Hepatocyte (in vitro differentiated cells): ENCODE measurements around the gene PKLR. TPM values are rescaled to one million over a fixed set of nuclear protein-coding genes. Genes with fewer than 3 reads are reported as not detected.

Source experiments
- DNase-seq: peaks from one replicate; pipeline ENCODE4 v3.0.0-alpha.2; 2016; ENCODE audit warnings: low spot score
- H2AFZ ChIP-seq: fragments of 200-600 bp; sonication (generic); 2 replicates; pipeline ENCODE4 v1.6.0; 2016; ENCODE audit warnings: antibody characterized with exemption, mild to moderate bottlenecking
- H3K27ac ChIP-seq: fragments of 200-600 bp; sonication (generic); 2 replicates; pipeline ENCODE4 v1.5.1; 2016; ENCODE audit warnings: mild to moderate bottlenecking
- H3K27me3 ChIP-seq: fragments of 200-600 bp; sonication (generic); 2 replicates; pipeline ENCODE4 v1.6.1; 2016
- H3K36me3 ChIP-seq: fragments of 200-600 bp; sonication (generic); replicated peaks from 2 replicates; pipeline ENCODE4 v1.5.1; 2016; ENCODE audit warnings: low read depth; ENCODE audit not compliant: insufficient read depth
- H3K4me1 ChIP-seq: fragments of 200-600 bp; sonication (generic); 2 replicates; pipeline ENCODE4 v1.5.1; 2016; ENCODE audit warnings: mild to moderate bottlenecking, moderate library complexity; ENCODE audit not compliant: insufficient read depth
- H3K4me2 ChIP-seq: fragments of 200-600 bp; sonication (generic); 2 replicates; pipeline ENCODE4 v1.6.0; 2016
- H3K4me3 ChIP-seq: fragments of 200-600 bp; sonication (generic); 2 replicates; pipeline ENCODE4 v1.5.1; 2016; ENCODE audit warnings: mild to moderate bottlenecking
- H3K79me2 ChIP-seq: fragments of 200-600 bp; sonication (generic); 2 replicates; pipeline ENCODE4 v1.6.0; 2017; ENCODE audit warnings: mild to moderate bottlenecking
- H3K9me2 ChIP-seq: fragments of 200-600 bp; sonication (generic); replicated peaks from 2 replicates; pipeline ENCODE4 v1.6.0; 2017; ENCODE audit warnings: mild to moderate bottlenecking; ENCODE audit not compliant: insufficient read depth
- H3K9me3 ChIP-seq: fragments of 200-600 bp; sonication (generic); 2 replicates; pipeline ENCODE4 v1.5.1; 2016; ENCODE audit warnings: low read depth, mild to moderate bottlenecking
- H4K20me1 ChIP-seq: fragments of 200-600 bp; sonication (generic); 2 replicates; pipeline ENCODE4 v1.6.0; 2016; ENCODE audit warnings: mild to moderate bottlenecking; ENCODE audit not compliant: insufficient read depth, poor library complexity, severe bottlenecking
- EZH2 ChIP-seq: fragments of 200-600 bp; sonication (generic); IDR thresholded peaks from 2 replicates; pipeline ENCODE4 v1.6.1; 2016; ENCODE audit warnings: antibody characterized with exemption, mild to moderate bottlenecking, borderline replicate concordance
- EZH2phosphoT487 ChIP-seq: fragments of 200-600 bp; sonication (generic); IDR thresholded peaks from one replicate; pipeline ENCODE4 v1.6.1; 2018; ENCODE audit warnings: antibody characterized with exemption, mild to moderate bottlenecking, low read depth, moderate library complexity; ENCODE audit not compliant: unreplicated experiment, severe bottlenecking
- WGBS: methylation state at CpG from one replicate; pipeline ENCODE4 v1.1.6; 2016; ENCODE audit warnings: low lambda C conversion rate; ENCODE audit errors: missing lambda C conversion rate; 5-methylcytosine and 5-hydroxymethylcytosine counted together
- polyA plus RNA-seq: library from polyadenylated mRNA; unstranded; fragments of >200 nt; fragmentation: Nextera tagmentation; extraction: Ambion mirVana; gene quantifications from 2 replicates; pipeline ENCODE4 v1.2.1, GENCODE V29; 2016
- total RNA-seq: library from RNA; depleted of rRNA; stranded (reverse); fragments of >200 nt; gene quantifications from 2 replicates; pipeline ENCODE4 v1.2.3, GENCODE V29; 2014
- TF ChIP-seq, protein P1 (sequence below): fragments of 200-600 bp; sonication (generic); IDR thresholded peaks from 2 replicates; pipeline ENCODE4 v1.5.1; 2016; ENCODE audit warnings: antibody characterized with exemption, mild to moderate bottlenecking; ENCODE audit not compliant: poor library complexity

Gene PKLR
- total and polyA plus RNA-seq, 2 experiments from 2014 or later = 10.9 to 13.3 TPM

DNA sequence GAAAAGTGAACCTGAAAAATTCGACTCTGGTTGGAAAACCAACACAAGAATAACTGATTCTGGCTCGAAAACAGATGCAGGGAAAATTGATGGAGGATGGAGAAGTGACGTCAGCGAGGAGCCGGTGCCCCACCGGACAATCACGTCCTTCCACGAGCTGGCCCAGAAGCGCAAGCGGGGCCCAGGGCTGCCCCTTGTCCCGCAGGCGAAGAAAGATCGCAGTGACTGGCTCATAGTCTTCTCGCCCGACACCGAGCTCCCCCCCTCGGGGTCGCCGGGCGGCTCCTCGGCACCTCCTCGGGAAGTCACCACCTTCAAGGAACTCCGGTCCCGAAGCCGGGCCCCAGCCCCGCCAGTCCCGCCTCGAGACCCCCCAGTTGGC, 21.3 kb upstream of the PKLR start:
- H3K79me2 ChIP-seq = peaks cover 27% of the 10 kb centered on the region
- peaks cover 11% of the 10 kb centered on the region for H4K20me1 ChIP-seq
- no peaks in the 10 kb centered on the region for H3K36me3 ChIP-seq
- H3K4me1 ChIP-seq = peaks cover 22% of the 10 kb centered on the region
- H3K27me3 ChIP-seq = no peaks in the 10 kb centered on the region
- H3K9me2 ChIP-seq = no peaks in the 10 kb centered on the region
- peak; percentile 63 for DNase-seq
- H3K27ac ChIP-seq = peak overlapping the region; percentile 94
- H3K4me3 ChIP-seq = peak overlapping the region; percentile 63
- H3K4me2 ChIP-seq = peak overlapping the region; percentile 87
- H2AFZ ChIP-seq = peak overlapping the region; percentile 69
- no peaks in the 10 kb centered on the region for H3K9me3 ChIP-seq
- WGBS = 5% methylated on average over 19 of the region's 28 CpGs
- TF ChIP-seq EZH2phosphoT487 (no peak), EZH2 (no peak)
- TF ChIP-seq, protein P1, sequence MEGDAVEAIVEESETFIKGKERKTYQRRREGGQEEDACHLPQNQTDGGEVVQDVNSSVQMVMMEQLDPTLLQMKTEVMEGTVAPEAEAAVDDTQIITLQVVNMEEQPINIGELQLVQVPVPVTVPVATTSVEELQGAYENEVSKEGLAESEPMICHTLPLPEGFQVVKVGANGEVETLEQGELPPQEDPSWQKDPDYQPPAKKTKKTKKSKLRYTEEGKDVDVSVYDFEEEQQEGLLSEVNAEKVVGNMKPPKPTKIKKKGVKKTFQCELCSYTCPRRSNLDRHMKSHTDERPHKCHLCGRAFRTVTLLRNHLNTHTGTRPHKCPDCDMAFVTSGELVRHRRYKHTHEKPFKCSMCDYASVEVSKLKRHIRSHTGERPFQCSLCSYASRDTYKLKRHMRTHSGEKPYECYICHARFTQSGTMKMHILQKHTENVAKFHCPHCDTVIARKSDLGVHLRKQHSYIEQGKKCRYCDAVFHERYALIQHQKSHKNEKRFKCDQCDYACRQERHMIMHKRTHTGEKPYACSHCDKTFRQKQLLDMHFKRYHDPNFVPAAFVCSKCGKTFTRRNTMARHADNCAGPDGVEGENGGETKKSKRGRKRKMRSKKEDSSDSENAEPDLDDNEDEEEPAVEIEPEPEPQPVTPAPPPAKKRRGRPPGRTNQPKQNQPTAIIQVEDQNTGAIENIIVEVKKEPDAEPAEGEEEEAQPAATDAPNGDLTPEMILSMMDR = no peak

DNA sequence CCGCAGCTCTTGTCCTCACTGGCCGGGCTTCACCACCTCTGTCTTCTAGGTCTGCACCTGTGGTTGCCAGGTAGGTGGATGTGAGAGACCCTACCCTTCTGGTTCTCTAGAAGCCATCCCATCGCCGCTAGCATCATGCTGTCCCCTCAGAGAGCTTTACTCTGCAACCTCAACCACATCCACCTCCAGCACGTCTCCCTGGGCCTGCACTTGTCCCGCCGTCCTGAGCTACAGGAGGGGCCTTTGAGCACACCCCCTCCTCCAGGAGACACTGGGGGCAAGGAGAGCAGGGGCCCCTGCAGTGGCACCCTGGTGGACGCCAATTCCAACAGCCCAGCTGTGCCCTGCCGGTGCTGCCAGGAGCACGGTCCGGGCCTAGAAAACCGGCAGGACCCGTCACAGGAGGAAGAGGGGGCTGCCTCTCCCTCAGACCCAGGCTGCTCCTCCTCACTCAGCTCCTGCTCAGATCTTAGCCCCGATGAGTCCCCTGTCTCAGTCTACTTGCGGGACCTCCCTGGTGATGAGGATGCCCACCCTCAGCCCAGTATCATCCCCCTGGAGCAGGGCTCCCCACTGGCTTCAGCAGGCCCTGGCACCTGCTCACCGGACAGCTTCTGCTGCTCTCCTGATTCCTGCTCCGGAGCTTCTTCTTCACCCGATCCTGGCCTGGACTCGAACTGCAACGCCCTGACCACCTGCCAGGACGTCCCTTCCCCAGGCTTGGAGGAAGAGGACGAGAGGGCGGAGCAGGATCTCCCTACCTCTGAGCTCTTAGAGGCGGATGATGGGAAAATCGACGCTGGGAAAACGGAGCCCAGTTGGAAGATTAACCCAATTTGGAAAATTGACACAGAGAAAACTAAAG, 20.6 kb upstream of the PKLR start:
- H3K27me3 ChIP-seq = no peaks in the 10 kb centered on the region
- H3K9me3 ChIP-seq = no peaks in the 10 kb centered on the region
- peak overlapping the region; percentile 63 for H3K4me3 ChIP-seq
- TF ChIP-seq EZH2 (no peak), EZH2phosphoT487 (no peak)
- TF ChIP-seq, protein P1 = no peak
- DNase-seq = peak; percentile 31
- H3K9me2 ChIP-seq = no peaks in the 10 kb centered on the region
- peak overlapping the region; percentile 94 for H3K27ac ChIP-seq
- 57% methylated on average over 27 of the region's 27 CpGs for WGBS
- no peaks in the 10 kb centered on the region for H3K36me3 ChIP-seq
- peaks cover 21% of the 10 kb centered on the region for H3K79me2 ChIP-seq
- peak overlapping the region; percentile 87 for H3K4me2 ChIP-seq
- H4K20me1 ChIP-seq = peaks cover 11% of the 10 kb centered on the region
- peak overlapping the region; percentile 69 for H2AFZ ChIP-seq
- peaks cover 27% of the 10 kb centered on the region for H3K4me1 ChIP-seq

DNA sequence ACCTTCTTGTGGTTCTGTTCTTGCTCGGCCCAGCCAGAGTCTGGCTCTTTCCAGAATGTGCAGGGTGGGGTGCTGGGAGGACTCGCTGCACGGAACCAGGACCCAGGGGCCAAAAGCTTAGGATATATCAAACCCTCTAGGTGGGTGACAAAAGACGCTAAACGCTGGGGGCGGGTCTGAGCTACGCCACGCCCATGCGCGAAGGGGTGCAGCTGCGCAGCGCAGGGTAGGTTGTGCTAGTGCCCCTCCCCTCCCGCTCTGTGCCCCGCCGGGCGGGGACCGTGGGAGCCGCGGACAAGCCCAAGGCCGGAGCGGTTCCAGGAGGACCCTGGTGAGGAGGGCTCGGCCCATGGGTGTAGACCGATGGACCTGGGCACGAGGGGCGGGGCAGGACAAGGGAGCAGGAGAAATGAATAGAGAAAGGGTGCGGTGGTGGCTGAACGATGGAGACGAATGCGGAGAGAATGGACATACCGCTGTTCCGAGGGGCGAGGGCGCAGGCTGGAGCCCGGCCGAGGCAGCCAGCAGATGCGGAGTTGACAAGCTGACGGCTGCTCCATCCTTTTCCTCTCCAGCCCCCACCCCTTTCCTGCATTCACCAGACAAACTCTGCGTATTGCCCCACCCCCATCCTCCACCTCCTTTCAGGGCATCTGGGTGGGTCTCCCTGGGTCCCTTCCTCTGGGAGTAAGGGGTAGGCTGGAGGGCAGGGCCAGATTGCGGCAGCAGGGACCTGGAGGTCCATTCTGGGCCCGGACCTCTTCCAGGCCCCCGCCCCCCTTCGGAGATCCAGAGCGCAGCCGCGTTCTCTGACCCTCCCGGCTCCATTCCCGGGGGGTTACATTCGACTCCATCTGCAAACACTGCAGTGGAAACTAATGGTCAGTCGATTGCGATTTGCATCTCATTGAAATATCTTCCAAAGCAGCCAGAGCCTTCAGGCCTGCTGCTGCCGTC, 19.7 kb upstream of the PKLR start, which contains the start of gene RUSC1:
Gene RUSC1, plus strand, starts transcription at position 234 of the 957 bp plus-strand sequence. CDS start 880 bp downstream, outside the sequence.
- DNase-seq = peak; percentile 58
- peaks cover 32% of the 10 kb centered on the region for H3K4me1 ChIP-seq
- 44% methylated on average over 37 of the region's 51 CpGs for WGBS

More for the DNA sequence above, 19.7 kb upstream of the PKLR start, which contains the start of gene RUSC1:
- no peaks in the 10 kb centered on the region for H3K9me2 ChIP-seq
- peaks cover 14% of the 10 kb centered on the region for H3K79me2 ChIP-seq
- peak within 1 kb of the TSS; percentile 94 for H3K27ac ChIP-seq
- TF ChIP-seq EZH2phosphoT487 (no peak), EZH2 (no peak)
- TF ChIP-seq, protein P1 = no peak
- no peaks in the 10 kb centered on the region for H3K9me3 ChIP-seq
- H4K20me1 ChIP-seq = peaks cover 11% of the 10 kb centered on the region
- H3K4me2 ChIP-seq = peak within 1 kb of the TSS; percentile 87
- no peaks in the 10 kb centered on the region for H3K36me3 ChIP-seq
- no peak within 1 kb of the TSS for H2AFZ ChIP-seq
- H3K27me3 ChIP-seq = no peaks in the 10 kb centered on the region
- no peak within 1 kb of the TSS for H3K4me3 ChIP-seq
